CD14-positive monocyte (primary cell): Measurements from ENCODE around the gene FRY. TPM values are rescaled to one million over a fixed set of nuclear protein-coding genes. Genes with fewer than 3 reads are reported as not detected.

ENCODE experiments used
- DNase-seq, 3 donors: peaks; one replicate each; pipeline ENCODE4 v3.0.0-alpha.2; 2011 to 2022
- H2AFZ ChIP-seq: 2 replicates; pipeline ENCODE4 v1.6.0; 2012; ENCODE audit warnings: mild to moderate bottlenecking, low read depth, low read length, inconsistent platforms; ENCODE audit not compliant: insufficient read depth, poor library complexity, severe bottlenecking
- H3K27ac ChIP-seq, 2 donors: 1 replicate in 1 of 2; 2 replicates in 1 of 2; pipeline ENCODE4 v1.5.1; 2012 to 2013; ENCODE audit warnings: low read length in 2 of 2, control low read depth in 1 of 2, inconsistent platforms in 1 of 2, low read depth in 1 of 2, mild to moderate bottlenecking in 1 of 2
- H3K27me3 ChIP-seq, 2 donors: one replicate each; pipeline versions ENCODE4 v1.6.0 to v1.6.1; 2011 to 2013; ENCODE audit warnings: low read length in 2 of 2; ENCODE audit not compliant: control insufficient read depth in 2 of 2, insufficient read depth in 2 of 2
- H3K36me3 ChIP-seq, 2 donors: replicated peaks in 1 of 2; 1 replicate in 1 of 2; 2 replicates in 1 of 2; pipeline versions ENCODE4 v1.5.1 to v1.6.1; 2012 to 2013; ENCODE audit warnings: low read length in 2 of 2, control low read depth in 1 of 2, inconsistent platforms in 1 of 2, mild to moderate bottlenecking in 1 of 2; ENCODE audit not compliant: insufficient read depth in 2 of 2, control insufficient read depth in 1 of 2
- H3K4me1 ChIP-seq, 2 donors: 1 replicate in 1 of 2; 2 replicates in 1 of 2; pipeline versions ENCODE4 v1.5.1 to v1.6.1; 2012 to 2013; ENCODE audit warnings: low read length in 2 of 2, control low read depth in 1 of 2, inconsistent platforms in 1 of 2, mild to moderate bottlenecking in 1 of 2, moderate library complexity in 1 of 2; ENCODE audit not compliant: insufficient read depth in 2 of 2, control insufficient read depth in 1 of 2
- H3K4me2 ChIP-seq: replicated peaks from 2 replicates; pipeline ENCODE3; 2012; ENCODE audit warnings: low read length, moderate library complexity, mild to moderate bottlenecking; ENCODE audit not compliant: poor library complexity, severe bottlenecking; ENCODE audit errors: extremely low read depth
- H3K4me3 ChIP-seq, 3 experiments: fragments of 200-600 bp in 1 of 3; sonication (generic) in 1 of 3; replicated peaks in 1 of 3; 1 replicate in 2 of 3; 2 replicates in 1 of 3; pipeline ENCODE4 v1.5.1; 2011 to 2013; ENCODE audit warnings: low read length in 3 of 3, mild to moderate bottlenecking in 3 of 3, control low read depth in 2 of 3, low read depth in 2 of 3, inconsistent platforms in 1 of 3, moderate library complexity in 1 of 3
- H3K79me2 ChIP-seq: 2 replicates; pipeline ENCODE4 v1.6.0; 2012; ENCODE audit warnings: mild to moderate bottlenecking, control low read depth, inconsistent platforms, low read length, moderate library complexity; ENCODE audit not compliant: insufficient read depth
- H3K9ac ChIP-seq: 2 replicates; pipeline ENCODE4 v1.6.0; 2017; ENCODE audit warnings: low read length, mild to moderate bottlenecking; ENCODE audit not compliant: insufficient read depth, poor library complexity, severe bottlenecking
- H3K9me3 ChIP-seq, 2 donors: replicated peaks in 1 of 2; 1 replicate in 1 of 2; 2 replicates in 1 of 2; pipeline versions ENCODE4 v1.5.1 to v1.6.1; 2012 to 2013; ENCODE audit warnings: low read length in 2 of 2, control low read depth in 1 of 2; ENCODE audit not compliant: control insufficient read depth in 1 of 2, insufficient read depth in 1 of 2
- H4K20me1 ChIP-seq: 2 replicates; pipeline ENCODE4 v1.6.0; 2012; ENCODE audit warnings: mild to moderate bottlenecking, low read length, control low read depth, moderate library complexity; ENCODE audit not compliant: insufficient read depth
- H3K27ac Mint-ChIP-seq, 7 donors: one replicate each; pipeline ENCODE4 v1.8.0; 2020; ENCODE audit warnings: mild to moderate bottlenecking in 7 of 7, mixed read lengths in 7 of 7, moderate library complexity in 6 of 7, inconsistent platforms in 2 of 7
- H3K27me3 Mint-ChIP-seq, 3 donors: one replicate each; pipeline ENCODE4 v1.8.0; 2021 to 2022; ENCODE audit warnings: low read depth in 3 of 3, mild to moderate bottlenecking in 3 of 3, mixed read lengths in 3 of 3, moderate library complexity in 3 of 3, inconsistent platforms in 1 of 3
- H3K36me3 Mint-ChIP-seq, 2 donors: one replicate each; pipeline ENCODE4 v1.8.0; 2020; ENCODE audit warnings: mixed read lengths in 2 of 2, inconsistent platforms in 1 of 2, mild to moderate bottlenecking in 1 of 2
- H3K4me1 Mint-ChIP-seq: one replicate; pipeline ENCODE4 v1.8.0; 2020; ENCODE audit warnings: mild to moderate bottlenecking, mixed read lengths
- H3K4me3 Mint-ChIP-seq, 2 donors: one replicate each; pipeline ENCODE4 v1.8.0; 2020; ENCODE audit warnings: mild to moderate bottlenecking in 2 of 2, mixed read lengths in 2 of 2, moderate library complexity in 1 of 2
- H3K9me3 Mint-ChIP-seq, 7 donors: one replicate each; pipeline ENCODE4 v1.8.0; 2020 to 2022; ENCODE audit warnings: mixed read lengths in 7 of 7, mild to moderate bottlenecking in 6 of 7, moderate library complexity in 6 of 7, inconsistent platforms in 2 of 7
- CTCF ChIP-seq: fragments of 200-600 bp; IDR thresholded peaks from one replicate; pipeline ENCODE4 v1.8.0; 2022; ENCODE audit warnings: antibody characterized with exemption, mild to moderate bottlenecking
- WGBS: methylation state at CpG from one replicate; pipeline ENCODE4 v1.1.5; 2013; ENCODE audit warnings: missing lambda C conversion rate; ENCODE audit not compliant: insufficient coverage; 5-methylcytosine and 5-hydroxymethylcytosine counted together
- intact Hi-C, 2 donors: fragments of 100-400 bp; cut with micrococcal nuclease; formaldehyde crosslinking; loops; one replicate each; pipeline versions ENCODE4 v1.15.0 to v1.15.1; 2023
- polyA plus RNA-seq, 3 donors: library from polyadenylated mRNA; depleted of rRNA in 1 of 3; unstranded in 2 of 3; stranded (reverse) in 1 of 3; fragments of 300-500 nt in 2 of 3; fragments of >200 nt in 1 of 3; fragmentation: Illumina TruSeq in 2 of 3; gene quantifications; 1 replicate in 2 of 3; 2 replicates in 1 of 3; pipeline ENCODE4 v1.2.3, GENCODE V29; 2012 to 2021

Gene FRY
- polyA plus RNA-seq, 3 donors = 3.9 to 31.8 (median 5.0) TPM

GRCh38 chr13:32222046-32222676, 190.6 kb downstream of the FRY start:
- H4K20me1 ChIP-seq = no peaks in the 10 kb centered on the region
- Mint-ChIP-seq H3K4me1 (no peaks in the 10 kb centered on the region), H3K27me3 (no peaks in the 10 kb centered on the region), H3K27ac (peak overlapping the region in 4 of 7 donors; percentile 1 to 83 (median 50)), H3K9me3 (no peaks in the 10 kb centered on the region), H3K36me3 (peaks cover 81 to 95% of the 10 kb centered on the region in 2 donors), H3K4me3 (no peak overlapping the region)
- intact Hi-C loops = no loop called here
- no peak overlapping the region for H2AFZ ChIP-seq
- H3K9me3 ChIP-seq = no peaks in the 10 kb centered on the region
- no peak overlapping the region for H3K27ac ChIP-seq
- H3K4me3 ChIP-seq = no peak overlapping the region
- H3K9ac ChIP-seq = no peak overlapping the region
- no peak for TF ChIP-seq CTCF
- WGBS = 100% methylated on average over 6 of the region's 6 CpGs
- peaks cover 85 to 96% of the 10 kb centered on the region in 2 donors for H3K36me3 ChIP-seq
- no peaks in the 10 kb centered on the region for H3K4me1 ChIP-seq
- no peaks in the 10 kb centered on the region for H3K27me3 ChIP-seq
- H3K4me2 ChIP-seq = no peak overlapping the region
- H3K79me2 ChIP-seq = no peaks in the 10 kb centered on the region
- no peak for DNase-seq

GRCh38 chr13:32224916-32225315, 193.3 kb downstream of the FRY start:
- Histone ChIP-seq H3K79me2 (no peaks in the 10 kb centered on the region), H3K4me2 (no peak overlapping the region), H3K9ac (no peak overlapping the region), H3K36me3 (peaks cover 93 to 97% of the 10 kb centered on the region in 2 donors), H3K27me3 (no peaks in the 10 kb centered on the region), H3K4me3 (no peak overlapping the region), H4K20me1 (no peaks in the 10 kb centered on the region), H2AFZ (no peak overlapping the region), H3K27ac (no peak overlapping the region), H3K9me3 (no peaks in the 10 kb centered on the region), H3K4me1 (no peaks in the 10 kb centered on the region)
- H3K36me3 Mint-ChIP-seq = peaks cover 85 to 96% of the 10 kb centered on the region in 2 donors
- intact Hi-C loops = no loop called here
- H3K4me3 Mint-ChIP-seq = no peak overlapping the region
- no peaks in the 10 kb centered on the region for H3K9me3 Mint-ChIP-seq
- H3K27me3 Mint-ChIP-seq = no peaks in the 10 kb centered on the region
- no CpG with 5 or more reads among the region's 5 CpGs for WGBS
- TF ChIP-seq CTCF = no peak
- H3K27ac Mint-ChIP-seq = no peak overlapping the region
- DNase-seq = no peak
- no peaks in the 10 kb centered on the region for H3K4me1 Mint-ChIP-seq
